Non-pigmented ciliary epithelial cell (primary cell): ENCODE data around the gene FAM149B1.

ENCODE experiments used
- DNase-seq: peaks from one replicate; pipeline ENCODE4 v3.0.0-alpha.2; 2010; ENCODE audit warnings: low read depth

FAM149B1 gene

GRCh38 chr10:73174148-73174925 lies 6.4 kb downstream of the FAM149B1 start:
- no peak for DNase-seq

GRCh38 chr10:73182568-73182967 lies 14.6 kb downstream of the FAM149B1 start:
- DNase-seq = peak; percentile 63

GRCh38 chr10:73183667-73184281 lies 15.9 kb downstream of the FAM149B1 start:
- DNase-seq = peak; percentile 44

- DNase-seq = no peak
These were observed 18.3 kb downstream of the FAM149B1 start for GRCh38 chr10:73186266-73186665.

- no peak for DNase-seq
These were observed 22.3 kb downstream of the FAM149B1 start for GRCh38 chr10:73190188-73190587.

GRCh38 chr10:73205081-73205480 lies 37.2 kb downstream of the FAM149B1 start:
- no peak for DNase-seq

GRCh38 chr10:73205890-73206289 lies 38.0 kb downstream of the FAM149B1 start:
- DNase-seq = no peak

GRCh38 chr10:73206385-73206784 lies 38.5 kb downstream of the FAM149B1 start:
- no peak for DNase-seq

- DNase-seq = no peak
These were observed 40.0 kb downstream of the FAM149B1 start for GRCh38 chr10:73207883-73208282.

GRCh38 chr10:73209705-73210104 lies 41.8 kb downstream of the FAM149B1 start:
- DNase-seq = peak; percentile 19

GRCh38 chr10:73210395-73211105 lies 42.6 kb downstream of the FAM149B1 start:
- DNase-seq = no peak

- no peak for DNase-seq
These were observed 43.3 kb downstream of the FAM149B1 start for GRCh38 chr10:73211106-73211811.

- no peak for DNase-seq
These were observed 47.8 kb downstream of the FAM149B1 start for GRCh38 chr10:73215749-73216148.

- no peak for DNase-seq
These were observed 49.7 kb downstream of the FAM149B1 start for GRCh38 chr10:73217628-73218027.

- no peak for DNase-seq
These were observed 50.7 kb downstream of the FAM149B1 start for GRCh38 chr10:73218431-73219191.

GRCh38 chr10:73219384-73219783 lies 51.5 kb downstream of the FAM149B1 start:
- DNase-seq = no peak

GRCh38 chr10:73220989-73221388 lies 53.1 kb downstream of the FAM149B1 start:
- DNase-seq = no peak

- DNase-seq = no peak
These were observed 57.6 kb downstream of the FAM149B1 start for GRCh38 chr10:73225518-73225917.

GRCh38 chr10:73226663-73227062 lies 58.7 kb downstream of the FAM149B1 start:
- no peak for DNase-seq

- no peak for DNase-seq
These were observed 60.3 kb downstream of the FAM149B1 start for GRCh38 chr10:73228247-73228646.

GRCh38 chr10:73229567-73229966 lies 61.6 kb downstream of the FAM149B1 start:
- no peak for DNase-seq

GRCh38 chr10:73232887-73233286 lies 65.0 kb downstream of the FAM149B1 start:
- DNase-seq = no peak
